Fibroblast of pulmonary artery (primary cell): ENCODE data around the gene ERN2.

Experiments
- DNase-seq: peaks from one replicate; pipeline ENCODE4 v3.0.0-alpha.2; 2010; ENCODE audit warnings: low read depth
- H3K4me3 ChIP-seq: replicated peaks from 2 replicates; pipeline ENCODE4 v1.5.1; 2011; ENCODE audit warnings: low read depth, mild to moderate bottlenecking, control low read depth, low read length, moderate library complexity
- CTCF ChIP-seq: IDR thresholded peaks from 2 replicates; pipeline ENCODE4 v1.5.1; 2011; ENCODE audit warnings: mild to moderate bottlenecking, control low read depth, low read length, inconsistent platforms; ENCODE audit errors: missing control alignments

ERN2 gene

GRCh38 chr16:23694265-23694643 is 18.8 kb downstream of the ERN2 start:
- H3K4me3 ChIP-seq = no peak overlapping the region
- DNase-seq = no peak

GRCh38 chr16:23692190-23692837 is 20.7 kb downstream of the ERN2 start:
- no peak overlapping the region for H3K4me3 ChIP-seq
- TF ChIP-seq CTCF = no peak
- DNase-seq = no peak

More at GRCh38 chr16:23694265-23694643, 18.8 kb downstream of the ERN2 start:
- TF ChIP-seq CTCF = no peak

- no peak overlapping the region for H3K4me3 ChIP-seq
- DNase-seq = peak; percentile 40
- TF ChIP-seq CTCF = no peak
These were observed 21.4 kb downstream of the ERN2 start for GRCh38 chr16:23691483-23692189.

DNA sequence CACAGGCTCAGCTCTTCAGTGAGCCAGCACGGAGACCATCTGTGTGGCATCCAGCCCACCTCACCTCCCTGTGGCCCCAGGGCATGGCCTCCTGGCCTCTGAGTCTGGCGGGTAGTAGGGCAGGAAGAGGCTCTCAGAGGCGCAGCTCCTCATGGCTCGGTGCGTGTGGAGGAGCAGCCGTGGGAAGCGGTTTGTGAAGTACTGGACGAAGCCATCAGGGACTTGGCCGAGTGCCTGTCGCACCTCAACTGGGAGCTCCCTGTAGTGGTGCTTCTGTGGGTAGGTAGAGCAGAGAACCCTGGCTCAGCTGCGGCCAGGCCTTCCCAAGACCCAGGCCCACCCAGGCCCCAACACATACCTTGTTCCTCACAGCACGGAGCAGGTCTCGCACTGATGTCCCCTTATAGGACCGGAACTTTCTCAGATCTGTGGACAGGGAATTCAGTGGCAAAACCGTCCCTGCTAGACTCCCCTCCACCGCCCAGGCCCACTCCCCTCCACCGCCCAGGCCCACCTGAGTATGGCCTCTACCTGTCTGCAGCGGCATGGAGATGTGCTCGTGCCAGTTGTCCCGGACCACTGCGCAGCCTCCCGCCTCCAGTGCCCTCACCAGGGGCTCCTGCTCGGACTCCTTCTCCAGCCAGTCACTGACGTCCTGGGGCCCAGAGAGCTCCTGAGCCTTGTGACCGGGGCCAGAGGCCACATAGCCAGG is 22.1 kb downstream of the ERN2 start:
- TF ChIP-seq CTCF = no peak
- DNase-seq = no peak
- no peak overlapping the region for H3K4me3 ChIP-seq

- no peak overlapping the region for H3K4me3 ChIP-seq
- TF ChIP-seq CTCF = no peak
- no peak for DNase-seq
These were observed 23.4 kb downstream of the ERN2 start for GRCh38 chr16:23689442-23690187.

GRCh38 chr16:23687034-23687808 is 25.8 kb downstream of the ERN2 start:
- H3K4me3 ChIP-seq = no peak overlapping the region
- TF ChIP-seq CTCF = no peak

More at GRCh38 chr16:23687034-23687808, 25.8 kb downstream of the ERN2 start:
- no peak for DNase-seq
